Measurements from ENCODE around the gene MLLT3. TPM values are rescaled to one million over a fixed set of nuclear protein-coding genes. Genes with fewer than 3 reads are reported as not detected.

Gene MLLT3
- total and polyA plus RNA-seq, 7 experiments from 2014 or later, result 40.9 to 85.3 (median 64.8) TPM

DNA sequence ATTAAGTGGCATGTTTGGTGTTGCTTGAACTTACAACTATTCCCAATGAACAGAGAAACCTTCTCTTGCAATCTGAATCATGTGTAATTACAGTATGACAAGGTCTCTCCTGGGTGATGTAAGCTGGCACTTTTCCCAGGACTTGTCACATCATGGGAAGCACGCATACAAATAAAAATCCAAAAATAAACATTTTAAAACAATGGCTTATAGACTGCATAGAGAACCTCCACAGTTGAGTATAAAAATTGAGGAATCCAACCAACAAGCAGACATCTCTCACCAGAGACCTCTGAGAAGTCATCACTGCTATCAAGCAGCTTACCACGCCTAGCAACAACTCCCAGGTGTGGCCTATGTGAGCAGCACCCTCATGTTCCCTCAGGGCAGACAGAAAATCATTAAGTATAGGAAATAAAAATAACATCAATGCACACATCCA, 3.9 kb downstream of the MLLT3 start:
- Histone ChIP-seq H3K27ac (ENCODE audit: low read depth, low read length) (peak overlapping the region; percentile 38), H3K4me1 (ENCODE audit: control insufficient read depth in 2 of 2, insufficient read depth in 2 of 2, low read length in 2 of 2) (peaks cover 9 to 37% of the 10 kb centered on the region in 2 donors), H3K4me3 (ENCODE audit: low read length) (no peak overlapping the region), H3K9me3 (ENCODE audit: control insufficient read depth in 2 of 3, low read length in 3 of 3) (no peaks in the 10 kb centered on the region), H3K36me3 (ENCODE audit: control insufficient read depth in 2 of 3, insufficient read depth in 3 of 3, low read length in 3 of 3) (peaks cover 0 to 10% (median 0%) of the 10 kb centered on the region in 3 experiments), H3K27me3 (ENCODE audit: control insufficient read depth in 2 of 2, insufficient read depth in 2 of 2, low read length in 2 of 2) (no peaks in the 10 kb centered on the region)
- no peak for ATAC-seq
- intact Hi-C loops (cut with micrococcal nuclease), result loop anchor here in 1 of 2 donors (1.0 to 2.0 kb wide), 2 partner anchors 8 to 14 kb away; no protein-coding TSS in a partner anchor
- no peaks in the 10 kb centered on the region for H3K27me3 Mint-ChIP-seq
- H3K4me3 Mint-ChIP-seq, result peak overlapping the region; percentile 92 to 99 (median 94)
- peak overlapping the region in 8 of 9 donors; percentile 83 to 100 (median 94) for H3K27ac Mint-ChIP-seq
- ChIA-PET POLR2A (interaction anchor here (0.9 to 1.4 kb wide), 3 partner anchors 25 to 58 kb away, joined by 3 read pairs; no protein-coding TSS in a partner anchor), CTCF (interaction anchor here (1.5 to 1.7 kb wide), 2 partner anchors 14 to 66 kb away, joined by 3 to 4 read pairs; partner anchors contain the start of gene FOCAD)
- H3K4me1 Mint-ChIP-seq, result peaks cover 37 to 68% (median 63%) of the 10 kb centered on the region in 7 donors
- peaks cover 0 to 27% (median 0%) of the 10 kb centered on the region in 5 donors for H3K36me3 Mint-ChIP-seq
- peak in 2 of 9 donors; percentile 12 to 23 for DNase-seq
- peaks cover 0 to 2% (median 0%) of the 10 kb centered on the region in 11 donors for H3K9me3 Mint-ChIP-seq

DNA sequence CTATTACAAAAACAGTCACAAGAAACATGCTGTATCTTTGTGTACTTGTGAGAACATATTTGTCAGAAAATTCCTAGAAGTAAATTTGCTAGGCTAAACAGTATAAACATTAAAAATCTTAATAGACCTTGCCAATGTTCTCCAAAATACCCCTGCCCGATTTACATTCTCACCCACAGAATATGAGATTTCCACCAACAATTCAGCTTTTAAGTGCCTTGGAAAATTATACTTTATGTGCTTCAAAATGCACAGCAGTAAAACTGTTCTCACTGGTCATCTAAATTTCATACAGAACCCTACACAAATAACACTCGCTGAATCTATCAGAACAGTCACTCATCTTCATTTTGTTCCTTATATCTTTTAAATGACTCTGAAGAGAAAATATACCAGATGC, 5.5 kb downstream of the MLLT3 start:
- POLR2A ChIA-PET, result interaction anchor here (0.6 to 1.0 kb wide), 3 partner anchors 12 to 296 kb away, joined by 3 read pairs; no protein-coding TSS in a partner anchor
- peak overlapping the region in 8 of 10 donors; percentile 8 to 92 (median 20) for H3K4me3 Mint-ChIP-seq

DNA sequence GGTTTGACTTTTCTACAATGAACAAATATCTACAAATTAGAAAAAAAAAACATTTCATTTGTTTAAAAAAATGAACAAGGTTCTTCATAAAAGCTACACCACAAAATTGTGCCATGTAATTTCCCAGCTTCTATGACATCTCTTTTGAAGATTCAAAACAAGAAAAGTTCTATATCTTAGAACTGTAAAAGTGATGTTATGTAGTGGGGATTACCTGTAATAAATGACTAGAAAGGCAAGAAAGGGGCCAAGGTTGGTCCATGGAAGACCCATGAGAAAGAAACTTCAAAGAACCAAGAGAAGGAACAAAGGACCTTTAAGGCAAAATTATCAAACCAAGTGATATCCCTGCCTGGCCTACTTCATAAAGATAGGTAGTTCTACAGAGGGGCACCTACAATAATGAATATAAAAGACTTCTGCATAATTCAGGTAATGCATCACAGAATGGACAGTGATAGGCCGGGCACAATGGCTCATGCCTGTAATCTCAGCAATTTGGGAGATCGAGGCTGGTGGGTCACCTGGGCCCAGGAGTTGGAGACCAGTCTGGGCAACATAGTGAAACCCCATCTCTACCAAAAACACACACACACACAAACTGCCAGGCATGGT, 7.6 kb downstream of the MLLT3 start:
- no peak for DNase-seq
- Mint-ChIP-seq H3K4me1 (peaks cover 45 to 96% (median 91%) of the 10 kb centered on the region in 7 donors), H3K9me3 (no peaks in the 10 kb centered on the region), H3K36me3 (peaks cover 0 to 25% (median 0%) of the 10 kb centered on the region in 5 donors), H3K27ac (peak overlapping the region in 6 of 9 donors; percentile 2 to 79 (median 38)), H3K27me3 (no peaks in the 10 kb centered on the region), H3K4me3 (peak overlapping the region in 7 of 10 donors; percentile 0 to 33 (median 19))
- Histone ChIP-seq H3K27me3 (ENCODE audit: control insufficient read depth in 2 of 2, insufficient read depth in 2 of 2, low read length in 2 of 2) (no peaks in the 10 kb centered on the region), H3K36me3 (ENCODE audit: control insufficient read depth in 2 of 3, insufficient read depth in 3 of 3, low read length in 3 of 3) (no peaks in the 10 kb centered on the region), H3K4me3 (ENCODE audit: low read length) (no peak overlapping the region), H3K27ac (ENCODE audit: low read depth, low read length) (no peak overlapping the region), H3K4me1 (ENCODE audit: control insufficient read depth in 2 of 2, insufficient read depth in 2 of 2, low read length in 2 of 2) (peaks cover 9 to 54% of the 10 kb centered on the region in 2 donors), H3K9me3 (ENCODE audit: control insufficient read depth in 2 of 3, low read length in 3 of 3) (no peaks in the 10 kb centered on the region)
- ATAC-seq, result no peak
- ChIA-PET CTCF (no interaction called here), POLR2A (interaction anchor here (0.5 kb wide), 1 partner anchor 23 kb away, joined by 4 read pairs; no protein-coding TSS in a partner anchor)
- intact Hi-C loops (cut with micrococcal nuclease), result no loop called here

More for the DNA sequence above, 5.5 kb downstream of the MLLT3 start:
- Mint-ChIP-seq H3K36me3 (peaks cover 0 to 29% (median 0%) of the 10 kb centered on the region in 5 donors), H3K27ac (peak overlapping the region; percentile 1 to 96 (median 37)), H3K9me3 (peaks cover 0 to 2% (median 0%) of the 10 kb centered on the region in 11 donors), H3K4me1 (peaks cover 45 to 82% (median 78%) of the 10 kb centered on the region in 7 donors), H3K27me3 (no peaks in the 10 kb centered on the region)
- H3K27me3 ChIP-seq (ENCODE audit: control insufficient read depth in 2 of 2, insufficient read depth in 2 of 2, low read length in 2 of 2), result no peaks in the 10 kb centered on the region
- peaks cover 0 to 6% (median 0%) of the 10 kb centered on the region in 3 experiments for H3K36me3 ChIP-seq (ENCODE audit: control insufficient read depth in 2 of 3, insufficient read depth in 3 of 3, low read length in 3 of 3)
- H3K27ac ChIP-seq (ENCODE audit: low read depth, low read length), result no peak overlapping the region
- peaks cover 9 to 48% of the 10 kb centered on the region in 2 donors for H3K4me1 ChIP-seq (ENCODE audit: control insufficient read depth in 2 of 2, insufficient read depth in 2 of 2, low read length in 2 of 2)
- no peak overlapping the region for H3K4me3 ChIP-seq (ENCODE audit: low read length)
- no peak for DNase-seq
- intact Hi-C loops (cut with micrococcal nuclease), result no loop called here
- H3K9me3 ChIP-seq (ENCODE audit: control insufficient read depth in 2 of 3, low read length in 3 of 3), result no peaks in the 10 kb centered on the region
- no peak for ATAC-seq
- CTCF ChIA-PET, result interaction anchor here (1.7 kb wide), 1 partner anchor 12 kb away, joined by 4 read pairs; no protein-coding TSS in a partner anchor

DNA sequence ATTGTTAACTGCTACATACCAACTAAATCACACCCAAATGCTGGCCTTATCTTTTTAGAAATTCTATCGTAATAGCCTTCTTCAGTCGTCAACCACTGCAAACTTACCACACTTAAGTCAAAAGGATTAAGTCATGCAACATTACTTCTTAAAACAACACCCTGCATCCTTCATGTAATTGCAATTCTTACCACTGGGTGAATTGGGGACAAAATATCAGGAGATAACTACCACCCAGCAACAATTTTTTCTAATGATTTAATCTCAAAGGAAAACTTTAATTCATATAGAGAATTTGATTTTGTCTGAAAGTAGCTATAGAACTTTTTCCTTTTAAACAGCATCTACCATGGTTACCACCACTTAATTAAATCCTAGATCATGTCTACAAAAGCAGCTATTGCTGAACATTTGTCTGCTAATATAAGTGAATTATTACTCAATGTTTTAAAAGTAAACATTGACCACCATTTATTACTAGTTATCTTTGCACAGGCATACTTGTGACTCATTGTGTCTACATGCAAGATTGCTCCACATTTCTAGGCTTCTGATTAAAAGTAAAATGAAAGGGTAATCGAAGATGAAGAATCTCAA, 10.5 kb downstream of the MLLT3 start:
- Mint-ChIP-seq H3K4me3 (peak overlapping the region in 7 of 10 donors; percentile 2 to 50 (median 33)), H3K27ac (peak overlapping the region in 6 of 9 donors; percentile 9 to 80 (median 34)), H3K36me3 (peaks cover 0 to 12% (median 0%) of the 10 kb centered on the region in 5 donors), H3K9me3 (no peaks in the 10 kb centered on the region), H3K4me1 (peaks cover 36 to 96% (median 89%) of the 10 kb centered on the region in 7 donors), H3K27me3 (no peaks in the 10 kb centered on the region)
- no peaks in the 10 kb centered on the region for H3K27me3 ChIP-seq (ENCODE audit: control insufficient read depth in 2 of 2, insufficient read depth in 2 of 2, low read length in 2 of 2)
- ChIA-PET CTCF (interaction anchor here (0.7 kb wide), 1 partner anchor 57 kb away, joined by 3 read pairs; no protein-coding TSS in a partner anchor), POLR2A (interaction anchor here (2.1 kb wide), 1 partner anchor 9 kb away, joined by 5 read pairs; no protein-coding TSS in a partner anchor)
- peaks cover 0 to 32% of the 10 kb centered on the region in 2 donors for H3K4me1 ChIP-seq (ENCODE audit: control insufficient read depth in 2 of 2, insufficient read depth in 2 of 2, low read length in 2 of 2)
- H3K4me3 ChIP-seq (ENCODE audit: low read length), result no peak overlapping the region
- intact Hi-C loops (cut with micrococcal nuclease), result loop anchor here in 1 of 2 donors (1.0 kb wide), 2 partner anchors 8 to 9 kb away; no protein-coding TSS in a partner anchor
- ATAC-seq (peak; percentile 48), DNase-seq (peak in 1 of 9 donors; percentile 25)
- no peak overlapping the region for H3K27ac ChIP-seq (ENCODE audit: low read depth, low read length)
- H3K36me3 ChIP-seq (ENCODE audit: control insufficient read depth in 2 of 3, insufficient read depth in 3 of 3, low read length in 3 of 3), result no peaks in the 10 kb centered on the region
- H3K9me3 ChIP-seq (ENCODE audit: control insufficient read depth in 2 of 3, low read length in 3 of 3), result no peaks in the 10 kb centered on the region

DNA sequence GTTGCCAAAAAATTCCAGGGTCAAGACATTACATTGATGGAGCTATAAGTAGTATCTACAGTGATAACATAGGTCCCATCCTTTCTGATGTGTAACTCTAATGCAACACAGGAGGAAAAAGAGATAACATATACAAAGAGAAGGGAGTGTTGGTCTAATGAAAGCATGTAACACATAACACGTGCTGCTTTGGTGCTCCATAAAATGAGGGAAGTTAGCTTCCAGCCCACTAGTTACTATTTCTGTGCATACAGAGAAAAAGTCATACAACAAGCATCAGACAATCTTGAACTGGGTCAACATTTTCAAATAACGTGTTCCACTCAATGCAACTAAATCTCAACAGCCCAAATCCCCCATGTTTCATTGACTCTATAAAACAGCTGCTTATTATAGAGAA, 11.7 kb downstream of the MLLT3 start:
- no peaks in the 10 kb centered on the region for H3K9me3 ChIP-seq (ENCODE audit: control insufficient read depth in 2 of 3, low read length in 3 of 3)

DNA sequence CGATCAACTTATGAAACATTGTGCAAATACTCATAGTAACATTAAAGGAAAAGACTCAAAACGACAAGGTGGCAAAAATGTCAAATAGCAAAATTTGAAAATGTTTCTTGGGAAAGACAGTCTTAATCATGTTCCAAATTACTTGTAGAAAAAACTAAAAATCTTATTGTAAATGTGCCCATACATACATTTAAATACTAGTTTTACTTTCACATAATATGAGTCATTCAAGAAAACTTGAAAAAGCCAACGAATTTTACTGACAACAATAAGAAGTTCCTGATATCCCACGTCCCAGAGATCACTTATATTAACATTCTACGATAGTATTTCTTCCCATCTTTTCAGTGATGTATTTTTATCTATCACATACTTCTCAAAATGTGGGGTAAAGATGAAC, 13.7 kb downstream of the MLLT3 start:
- ChIA-PET POLR2A (interaction anchor here (1.2 kb wide), 1 partner anchor 409 kb away, joined by 3 read pairs; no protein-coding TSS in a partner anchor), CTCF (interaction anchor here (0.7 kb wide), 1 partner anchor 412 kb away, joined by 3 read pairs; no protein-coding TSS in a partner anchor)
- peaks cover 0 to 41% of the 10 kb centered on the region in 2 donors for H3K4me1 ChIP-seq (ENCODE audit: control insufficient read depth in 2 of 2, insufficient read depth in 2 of 2, low read length in 2 of 2)
- H3K27ac Mint-ChIP-seq, result peak overlapping the region in 7 of 9 donors; percentile 0 to 64 (median 5)
- H3K4me3 Mint-ChIP-seq, result peak overlapping the region in 8 of 10 donors; percentile 0 to 75 (median 25)
- no peaks in the 10 kb centered on the region for H3K36me3 ChIP-seq (ENCODE audit: control insufficient read depth in 2 of 3, insufficient read depth in 3 of 3, low read length in 3 of 3)
- no peak overlapping the region for H3K27ac ChIP-seq (ENCODE audit: low read depth, low read length)
- DNase-seq, result no peak
- intact Hi-C loops (cut with micrococcal nuclease), result no loop called here
- H3K9me3 ChIP-seq (ENCODE audit: control insufficient read depth in 2 of 3, low read length in 3 of 3), result no peaks in the 10 kb centered on the region
- H3K27me3 ChIP-seq (ENCODE audit: control insufficient read depth in 2 of 2, insufficient read depth in 2 of 2, low read length in 2 of 2), result no peaks in the 10 kb centered on the region
- H3K27me3 Mint-ChIP-seq, result no peaks in the 10 kb centered on the region
- no peaks in the 10 kb centered on the region for H3K9me3 Mint-ChIP-seq
- no peak for ATAC-seq
- no peak overlapping the region for H3K4me3 ChIP-seq (ENCODE audit: low read length)
- peaks cover 36 to 96% (median 90%) of the 10 kb centered on the region in 7 donors for H3K4me1 Mint-ChIP-seq
- H3K36me3 Mint-ChIP-seq, result peaks cover 0 to 8% (median 0%) of the 10 kb centered on the region in 5 donors

More for the DNA sequence above, 11.7 kb downstream of the MLLT3 start:
- Mint-ChIP-seq H3K27ac (peak overlapping the region in 5 of 9 donors; percentile 8 to 39 (median 21)), H3K36me3 (peaks cover 0 to 11% (median 0%) of the 10 kb centered on the region in 5 donors), H3K4me3 (peak overlapping the region in 6 of 10 donors; percentile 2 to 59 (median 16)), H3K9me3 (no peaks in the 10 kb centered on the region), H3K4me1 (peaks cover 39 to 95% (median 89%) of the 10 kb centered on the region in 7 donors), H3K27me3 (no peaks in the 10 kb centered on the region)
- ATAC-seq, result no peak
- CTCF ChIA-PET, result interaction anchor here (0.7 to 1.3 kb wide), 2 partner anchors 331 to 485 kb away, joined by 3 to 5 read pairs; no protein-coding TSS in a partner anchor
- Histone ChIP-seq H3K4me1 (ENCODE audit: control insufficient read depth in 2 of 2, insufficient read depth in 2 of 2, low read length in 2 of 2) (peaks cover 0 to 31% of the 10 kb centered on the region in 2 donors), H3K27ac (ENCODE audit: low read depth, low read length) (no peak overlapping the region), H3K36me3 (ENCODE audit: control insufficient read depth in 2 of 3, insufficient read depth in 3 of 3, low read length in 3 of 3) (no peaks in the 10 kb centered on the region), H3K4me3 (ENCODE audit: low read length) (no peak overlapping the region), H3K27me3 (ENCODE audit: control insufficient read depth in 2 of 2, insufficient read depth in 2 of 2, low read length in 2 of 2) (no peaks in the 10 kb centered on the region)
- POLR2A ChIA-PET, result interaction anchor here (0.6 to 2.1 kb wide), 5 partner anchors 10 to 187 kb away, joined by 3 to 7 read pairs (median 5); partner anchors contain the start of gene MLLT3
- DNase-seq, result no peak
- intact Hi-C loops (cut with micrococcal nuclease), result loop anchor here in 1 of 2 donors (1.0 kb wide), 1 partner anchor 8 kb away; no protein-coding TSS in a partner anchor
